GM23248 (cell line): ENCODE data around the gene PCDHB9. TPM values are rescaled to one million over a fixed set of nuclear protein-coding genes. Genes with fewer than 3 reads are reported as not detected.
A peak's percentile ranks its signal among the peaks of the same experiment; 100 is the strongest.
"Not testable (repeated sequence)": the region's sequence is repeated elsewhere in the genome, so short reads cannot be mapped to it uniquely, and the experiment has no call there.

Experiments
- DNase-seq: peaks from one replicate; pipeline ENCODE4 v3.0.0-alpha.2; 2015
- H2AFZ ChIP-seq: fragments of 200-600 bp; sonication (generic); 2 replicates; pipeline ENCODE4 v1.6.1; 2016; ENCODE audit warnings: antibody characterized with exemption
- H3F3A ChIP-seq: fragments of 200-600 bp; sonication (generic); 2 replicates; pipeline ENCODE4 v1.6.1; 2016; ENCODE audit warnings: mild to moderate bottlenecking, antibody characterized with exemption, mixed run types; ENCODE audit not compliant: insufficient read depth
- H3K27ac ChIP-seq: fragments of 200-600 bp; sonication (generic); 2 replicates; pipeline ENCODE4 v1.5.1; 2016; ENCODE audit warnings: mild to moderate bottlenecking
- H3K27me3 ChIP-seq: fragments of 200-600 bp; sonication (generic); replicated peaks from 2 replicates; pipeline ENCODE4 v1.6.1; 2016; ENCODE audit warnings: mild to moderate bottlenecking; ENCODE audit not compliant: insufficient read depth
- H3K36me3 ChIP-seq: fragments of 200-600 bp; sonication (generic); 2 replicates; pipeline ENCODE4 v1.6.1; 2016; ENCODE audit warnings: low read depth, mild to moderate bottlenecking
- H3K4me1 ChIP-seq: fragments of 200-600 bp; sonication (generic); 2 replicates; pipeline ENCODE4 v1.6.1; 2016; ENCODE audit warnings: mild to moderate bottlenecking; ENCODE audit not compliant: insufficient read depth
- H3K4me2 ChIP-seq: fragments of 200-600 bp; sonication (generic); one replicate; pipeline ENCODE4 v1.6.1; 2016; ENCODE audit warnings: mild to moderate bottlenecking; ENCODE audit not compliant: unreplicated experiment
- H3K4me3 ChIP-seq: fragments of 200-600 bp; sonication (generic); 2 replicates; pipeline ENCODE4 v1.5.1; 2016; ENCODE audit warnings: mild to moderate bottlenecking
- H3K79me2 ChIP-seq: fragments of 200-600 bp; sonication (generic); 2 replicates; pipeline ENCODE4 v1.6.1; 2016; ENCODE audit warnings: mild to moderate bottlenecking; ENCODE audit not compliant: insufficient read depth
- H3K9ac ChIP-seq: fragments of 200-600 bp; sonication (generic); 2 replicates; pipeline ENCODE4 v1.6.1; 2016; ENCODE audit warnings: mild to moderate bottlenecking
- H3K9me2 ChIP-seq: fragments of 200-600 bp; sonication (generic); 2 replicates; pipeline ENCODE4 v1.6.1; 2016; ENCODE audit warnings: mixed run types, mild to moderate bottlenecking, moderate library complexity; ENCODE audit not compliant: insufficient read depth
- H3K9me3 ChIP-seq: fragments of 200-600 bp; sonication (generic); one replicate; pipeline ENCODE4 v1.6.1; 2017; ENCODE audit warnings: low read depth
- H4K20me1 ChIP-seq: fragments of 200-600 bp; sonication (generic); 2 replicates; pipeline ENCODE4 v1.6.0; 2016; ENCODE audit not compliant: insufficient read depth
- EZH2 ChIP-seq: fragments of 200-600 bp; sonication (generic); IDR thresholded peaks from 2 replicates; pipeline ENCODE4 v1.6.1; 2018; ENCODE audit warnings: antibody characterized with exemption, mild to moderate bottlenecking; ENCODE audit not compliant: insufficient read depth, poor library complexity, severe bottlenecking
- EZH2phosphoT487 ChIP-seq: fragments of 200-600 bp; sonication (generic); IDR thresholded peaks from 2 replicates; pipeline ENCODE4 v1.6.1; 2018; ENCODE audit warnings: antibody characterized with exemption, moderate library complexity, mild to moderate bottlenecking, low read depth; ENCODE audit not compliant: insufficient read depth
- WGBS, 2 experiments: methylation state at CpG; one replicate each; pipeline ENCODE4 v1.1.6; 2015 to 2017; ENCODE audit warnings: low lambda C conversion rate in 2 of 2, low coverage in 1 of 2; ENCODE audit errors: missing lambda C conversion rate in 2 of 2; 5-methylcytosine and 5-hydroxymethylcytosine counted together
- in situ Hi-C: fragments of 300-500 bp; cut with MboI; formaldehyde crosslinking; loops from 2 replicates; pipeline ENCODE4 v1.15.0; 2020
- polyA plus RNA-seq: library from polyadenylated mRNA; unstranded; fragments of >200 nt; fragmentation: Nextera tagmentation; extraction: Ambion mirVana; gene quantifications from 2 replicates; pipeline ENCODE4 v1.2.1, GENCODE V29; 2016
- total RNA-seq: library from RNA; depleted of rRNA; stranded (reverse); fragments of >200 nt; shearing (Covaris generic); gene quantifications from 2 replicates; pipeline ENCODE4 v1.2.3, GENCODE V29; 2014

Gene PCDHB9
- total and polyA plus RNA-seq, 2 experiments from 2014 or later, result 1.3 to 2.5 TPM

GRCh38 chr5:141192110-141192725 is 5.3 kb downstream of the PCDHB9 start, which contains the start of gene PCDHB10:
PCDHB10 (plus strand) TSS chr5:141192353; CDS start chr5:141192553, 200 bp downstream.
- in situ Hi-C loops, result no loop called here
- H3K27ac ChIP-seq, result no peak within 1 kb of the TSS
- peak within 1 kb of the TSS; percentile 49; the same call in 1 of the 2 replicates for H3K4me3 ChIP-seq
- H2AFZ ChIP-seq, result no peak within 1 kb of the TSS
- no peaks in the 10 kb centered on the region for H3K4me1 ChIP-seq
- H3F3A ChIP-seq, result no peaks in the 10 kb centered on the region
- DNase-seq, result peak; percentile 54
- H3K9me2 ChIP-seq, result no peaks in the 10 kb centered on the region
- H3K9me3 ChIP-seq, result peaks cover 8% of the 10 kb centered on the region
- H4K20me1 ChIP-seq, result no peaks in the 10 kb centered on the region
- no peaks in the 10 kb centered on the region for H3K27me3 ChIP-seq
- H3K36me3 ChIP-seq, result no peaks in the 10 kb centered on the region
- H3K9ac ChIP-seq, result no peak within 1 kb of the TSS
- TF ChIP-seq EZH2phosphoT487 (no peak), EZH2 (no peak)
- 2 to 3% methylated on average over 10 of the region's 10 CpGs for WGBS, 2 experiments
- H3K4me2 ChIP-seq, result peak within 1 kb of the TSS; percentile 52
- H3K79me2 ChIP-seq, result no peaks in the 10 kb centered on the region

GRCh38 chr5:141194332-141194731 is 7.4 kb downstream of the PCDHB9 start:
- H3K9me3 ChIP-seq, H3K27ac ChIP-seq, in situ Hi-C loops, H3K9me2 ChIP-seq, H2AFZ ChIP-seq, H4K20me1 ChIP-seq, H3K4me1 ChIP-seq, H3K79me2 ChIP-seq, H3F3A ChIP-seq, DNase-seq, H3K36me3 ChIP-seq, H3K4me2 ChIP-seq, H3K4me3 ChIP-seq, H3K27me3 ChIP-seq, H3K9ac ChIP-seq: not testable (repeated sequence)
- 34% methylated on average over 4 to 6 of the region's 37 CpGs for WGBS, 2 experiments

GRCh38 chr5:141196363-141196762 is 9.4 kb downstream of the PCDHB9 start:
- Histone ChIP-seq H3K36me3 (no peaks in the 10 kb centered on the region), H3K9me3 (peaks cover 8% of the 10 kb centered on the region), H3K4me2 (no peak overlapping the region), H2AFZ (no peak overlapping the region), H3K9ac (no peak overlapping the region), H4K20me1 (no peaks in the 10 kb centered on the region), H3K27ac (no peak overlapping the region), H3K79me2 (no peaks in the 10 kb centered on the region), H3K4me3 (no peak overlapping the region), H3K4me1 (no peaks in the 10 kb centered on the region), H3K9me2 (no peaks in the 10 kb centered on the region), H3F3A (no peaks in the 10 kb centered on the region), H3K27me3 (no peaks in the 10 kb centered on the region)
- in situ Hi-C loops, result no loop called here
- WGBS, 2 experiments, result 3 to 7% methylated on average over 3 of the region's 3 CpGs
- TF ChIP-seq EZH2phosphoT487 (no peak), EZH2 (no peak)
- no peak for DNase-seq

DNA sequence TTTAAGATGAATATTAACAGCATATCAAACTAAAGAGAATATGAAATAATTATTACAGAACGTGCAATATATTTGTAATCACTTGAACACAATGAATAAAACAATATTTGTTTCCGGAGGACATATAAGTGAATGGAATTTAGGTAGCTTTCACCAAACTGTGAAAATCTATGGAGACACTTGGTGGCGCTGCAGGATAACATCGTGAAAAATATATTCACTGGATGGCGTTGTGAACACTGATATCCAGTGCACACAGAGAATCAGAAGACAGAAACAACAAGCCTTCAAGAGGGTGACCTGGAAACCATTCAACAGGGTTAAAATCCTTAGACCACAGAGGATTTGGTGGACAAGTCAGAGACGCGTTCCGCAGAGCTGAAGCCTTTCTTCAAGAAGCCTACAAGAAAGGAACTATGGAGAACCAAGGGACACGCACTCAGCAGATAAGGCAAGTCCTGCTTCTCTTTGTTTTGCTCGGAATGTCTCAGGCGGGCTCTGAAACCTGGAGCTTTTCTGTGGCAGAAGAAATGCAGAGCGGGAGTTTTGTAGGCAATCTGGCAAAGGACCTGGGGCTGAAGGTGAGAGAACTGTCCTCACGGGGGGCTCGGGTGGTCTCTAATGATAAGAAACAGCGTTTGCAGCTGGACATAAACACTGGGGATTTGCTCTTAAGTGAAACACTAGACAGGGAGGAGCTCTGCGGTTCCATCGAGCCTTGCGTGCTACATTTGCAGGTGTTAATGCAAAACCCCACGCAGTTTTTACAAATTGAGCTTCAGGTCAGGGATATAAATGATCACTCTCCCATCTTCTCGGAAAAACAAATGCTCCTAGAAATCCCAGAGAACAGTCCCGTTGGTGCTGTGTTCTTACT is 12.6 kb downstream of the PCDHB9 start, which contains the start of gene PCDHB11:
TSS of gene PCDHB11 (plus strand) at position 269 of the 877 bp plus-strand sequence. CDS start at position 417, 148 bp downstream.
- Histone ChIP-seq H4K20me1 (no peaks in the 10 kb centered on the region), H3K9me3 (peaks cover 8% of the 10 kb centered on the region), H3K27me3 (no peaks in the 10 kb centered on the region), H3K4me3 (peak within 1 kb of the TSS; percentile 63), H3K27ac (no peak within 1 kb of the TSS), H2AFZ (peak within 1 kb of the TSS; percentile 70), H3K4me2 (peak within 1 kb of the TSS; percentile 52), H3K9me2 (no peaks in the 10 kb centered on the region), H3K9ac (no peak within 1 kb of the TSS; the same call in 1 of the 2 replicates), H3K36me3 (no peaks in the 10 kb centered on the region), H3F3A (no peaks in the 10 kb centered on the region), H3K79me2 (no peaks in the 10 kb centered on the region), H3K4me1 (no peaks in the 10 kb centered on the region)
- WGBS, 2 experiments, result 14 to 16% methylated on average over 21 of the region's 21 CpGs
- DNase-seq, result peak; percentile 48
- in situ Hi-C loops, result no loop called here
- TF ChIP-seq EZH2 (no peak), EZH2phosphoT487 (no peak)

- 46 to 48% methylated on average over 22 to 25 of the region's 38 CpGs for WGBS, 2 experiments
- in situ Hi-C loops, H4K20me1 ChIP-seq: not testable (repeated sequence)
Measured at GRCh38 chr5:141201126-141201525, 14.2 kb downstream of the PCDHB9 start.

GRCh38 chr5:141201646-141202045 is 14.7 kb downstream of the PCDHB9 start:
- 19 to 37% methylated on average over 12 to 28 of the region's 35 CpGs for WGBS, 2 experiments

More at GRCh38 chr5:141201126-141201525, 14.2 kb downstream of the PCDHB9 start:
- not testable (repeated sequence) for H3F3A ChIP-seq, H3K27ac ChIP-seq, H3K4me1 ChIP-seq, H3K27me3 ChIP-seq, DNase-seq, H3K4me2 ChIP-seq, H3K9me2 ChIP-seq, H3K4me3 ChIP-seq, H2AFZ ChIP-seq, H3K79me2 ChIP-seq, H3K36me3 ChIP-seq, H3K9ac ChIP-seq, H3K9me3 ChIP-seq

More at GRCh38 chr5:141201646-141202045, 14.7 kb downstream of the PCDHB9 start:
- H3K4me1 ChIP-seq, H3K79me2 ChIP-seq, H4K20me1 ChIP-seq, H3K9ac ChIP-seq, H3F3A ChIP-seq, H3K9me3 ChIP-seq, H3K27me3 ChIP-seq, in situ Hi-C loops, H2AFZ ChIP-seq, H3K27ac ChIP-seq, H3K4me2 ChIP-seq, H3K4me3 ChIP-seq, DNase-seq, H3K36me3 ChIP-seq, H3K9me2 ChIP-seq: not testable (repeated sequence)
